Mesothelial cell of epicardium (in vitro differentiated cells): ENCODE data around the gene RACGAP1. TPM values are rescaled to one million over a fixed set of nuclear protein-coding genes. Genes with fewer than 3 reads are reported as not detected.
A peak's percentile ranks its signal among the peaks of the same experiment; 100 is the strongest.

Experiments used
- DNase-seq, 2 experiments: peaks; one replicate each; pipeline ENCODE4 v3.0.0; 2021; ENCODE audit warnings: low spot score in 2 of 2; ENCODE audit not compliant: unreplicated experiment in 2 of 2
- H3K27ac Mint-ChIP-seq: 2 replicates; pipeline ENCODE4 v1.8.0; 2021; ENCODE audit warnings: mixed read lengths
- H3K27me3 Mint-ChIP-seq: 2 replicates; pipeline ENCODE4 v1.8.0; 2021; ENCODE audit warnings: low read depth, mixed read lengths
- H3K36me3 Mint-ChIP-seq: 2 replicates; pipeline ENCODE4 v1.8.0; 2021; ENCODE audit warnings: mixed read lengths
- H3K4me1 Mint-ChIP-seq: 2 replicates; pipeline ENCODE4 v1.8.0; 2021; ENCODE audit warnings: mixed read lengths
- H3K4me3 Mint-ChIP-seq: 2 replicates; pipeline ENCODE4 v1.8.0; 2021; ENCODE audit warnings: mild to moderate bottlenecking, moderate library complexity, mixed read lengths
- H3K9me3 Mint-ChIP-seq: 2 replicates; pipeline ENCODE4 v1.8.0; 2021; ENCODE audit warnings: mixed read lengths
- total RNA-seq: library from RNA; stranded (reverse); gene quantifications from 3 replicates; pipeline ENCODE4 v1.2.1, GENCODE V29; 2021
- TF ChIP-seq, protein P1 (sequence below): fragments of 200-600 bp; sonication (generic); IDR thresholded peaks from one replicate; pipeline ENCODE4 v1.5.0; 2021; ENCODE audit warnings: antibody characterized with exemption; ENCODE audit not compliant: unreplicated experiment

Gene RACGAP1
- total RNA-seq, 1 donor from 2014 or later, result 29.8 TPM

DNA sequence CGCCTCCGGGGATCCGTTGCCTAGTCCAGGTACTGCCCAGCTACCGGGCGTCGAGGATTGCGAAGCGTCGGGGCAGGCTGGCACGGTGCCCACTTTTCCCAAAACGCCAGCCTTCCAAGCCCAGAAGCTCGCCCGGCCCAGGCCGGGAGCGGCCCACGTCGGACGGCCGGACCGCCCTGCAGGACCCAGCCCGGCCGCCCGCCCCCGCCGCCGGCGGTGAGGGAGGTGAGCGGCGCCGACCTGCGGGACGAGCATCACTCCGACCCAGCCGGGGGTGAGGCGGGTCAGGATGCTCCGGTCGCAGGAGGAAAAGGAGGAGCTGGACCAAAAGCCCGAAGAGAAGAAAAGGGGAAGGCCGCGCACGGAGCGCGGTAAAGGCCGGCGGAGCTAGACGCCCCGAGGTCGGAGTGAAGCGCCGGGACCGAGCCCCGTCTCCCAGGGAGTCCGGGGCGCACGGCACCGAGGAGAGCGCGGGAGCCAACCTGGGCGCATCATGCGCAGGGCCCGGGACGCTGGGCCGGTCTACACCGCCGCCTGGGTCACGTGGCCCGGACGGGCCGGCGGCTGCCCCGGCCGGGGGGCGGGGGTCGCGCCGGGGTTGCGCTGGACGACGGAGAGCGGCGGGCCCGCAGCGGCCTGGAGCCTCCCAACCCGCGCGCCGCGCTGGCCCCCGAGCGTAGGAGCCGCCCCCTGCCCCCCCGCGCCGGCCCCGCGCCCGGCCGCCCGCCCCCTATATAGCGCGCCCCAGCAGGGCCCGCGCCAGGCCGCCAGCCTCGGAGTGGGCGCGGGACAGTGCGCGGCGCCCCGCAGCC lies 64.0 kb downstream of the RACGAP1 start, which contains the start of gene AQP5:
Gene AQP5 (plus strand): TSS at position 762 of the 812 bp plus-strand sequence. CDS start 146 bp downstream, outside the sequence.
- H3K4me3 Mint-ChIP-seq, result peak within 1 kb of the TSS; percentile 51
- H3K27me3 Mint-ChIP-seq, result peaks cover 93% of the 10 kb centered on the region
- H3K9me3 Mint-ChIP-seq, result no peaks in the 10 kb centered on the region
- no peaks in the 10 kb centered on the region for H3K36me3 Mint-ChIP-seq
- H3K27ac Mint-ChIP-seq, result no peak within 1 kb of the TSS
- peaks cover 15% of the 10 kb centered on the region for H3K4me1 Mint-ChIP-seq
- TF ChIP-seq, protein P1, sequence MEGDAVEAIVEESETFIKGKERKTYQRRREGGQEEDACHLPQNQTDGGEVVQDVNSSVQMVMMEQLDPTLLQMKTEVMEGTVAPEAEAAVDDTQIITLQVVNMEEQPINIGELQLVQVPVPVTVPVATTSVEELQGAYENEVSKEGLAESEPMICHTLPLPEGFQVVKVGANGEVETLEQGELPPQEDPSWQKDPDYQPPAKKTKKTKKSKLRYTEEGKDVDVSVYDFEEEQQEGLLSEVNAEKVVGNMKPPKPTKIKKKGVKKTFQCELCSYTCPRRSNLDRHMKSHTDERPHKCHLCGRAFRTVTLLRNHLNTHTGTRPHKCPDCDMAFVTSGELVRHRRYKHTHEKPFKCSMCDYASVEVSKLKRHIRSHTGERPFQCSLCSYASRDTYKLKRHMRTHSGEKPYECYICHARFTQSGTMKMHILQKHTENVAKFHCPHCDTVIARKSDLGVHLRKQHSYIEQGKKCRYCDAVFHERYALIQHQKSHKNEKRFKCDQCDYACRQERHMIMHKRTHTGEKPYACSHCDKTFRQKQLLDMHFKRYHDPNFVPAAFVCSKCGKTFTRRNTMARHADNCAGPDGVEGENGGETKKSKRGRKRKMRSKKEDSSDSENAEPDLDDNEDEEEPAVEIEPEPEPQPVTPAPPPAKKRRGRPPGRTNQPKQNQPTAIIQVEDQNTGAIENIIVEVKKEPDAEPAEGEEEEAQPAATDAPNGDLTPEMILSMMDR, result no peak
- DNase-seq, result no peak

DNA sequence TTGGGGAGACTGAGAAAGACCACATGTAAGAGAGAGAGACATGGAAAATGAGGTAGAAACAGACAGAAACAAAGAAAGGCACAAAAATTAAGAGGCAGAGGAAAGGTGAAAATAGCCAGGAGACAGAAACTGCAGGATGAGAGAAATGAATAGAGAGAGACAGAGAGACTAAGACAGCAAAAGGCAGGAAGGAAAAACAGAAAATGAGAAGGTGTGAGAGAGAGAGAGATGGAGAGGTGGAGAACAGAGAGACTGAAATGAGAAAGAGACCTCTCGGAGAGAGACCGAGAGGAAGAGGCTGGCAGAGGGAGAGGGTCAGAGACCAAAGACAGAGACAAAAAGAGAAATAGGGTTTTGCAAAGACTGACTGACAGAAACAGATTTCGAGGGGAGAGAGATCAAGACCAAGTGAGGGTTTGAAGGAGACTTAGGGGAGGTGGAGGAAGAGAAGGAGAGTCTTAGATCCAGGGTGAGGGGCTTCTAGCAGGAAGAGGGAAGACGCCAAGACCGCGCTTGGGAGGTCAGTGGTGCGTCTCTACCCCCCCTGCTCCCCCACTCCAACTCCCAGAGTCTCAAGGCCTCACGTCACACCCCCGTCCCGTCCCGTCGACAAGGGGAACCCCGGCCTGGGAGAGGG lies 64.7 kb downstream of the RACGAP1 start:
- Mint-ChIP-seq H3K36me3 (no peaks in the 10 kb centered on the region), H3K27me3 (peaks cover 94% of the 10 kb centered on the region), H3K4me3 (peak overlapping the region; percentile 51), H3K27ac (no peak overlapping the region), H3K9me3 (no peaks in the 10 kb centered on the region), H3K4me1 (peaks cover 15% of the 10 kb centered on the region)
- no peak for DNase-seq
- TF ChIP-seq, protein P1, result no peak

DNA sequence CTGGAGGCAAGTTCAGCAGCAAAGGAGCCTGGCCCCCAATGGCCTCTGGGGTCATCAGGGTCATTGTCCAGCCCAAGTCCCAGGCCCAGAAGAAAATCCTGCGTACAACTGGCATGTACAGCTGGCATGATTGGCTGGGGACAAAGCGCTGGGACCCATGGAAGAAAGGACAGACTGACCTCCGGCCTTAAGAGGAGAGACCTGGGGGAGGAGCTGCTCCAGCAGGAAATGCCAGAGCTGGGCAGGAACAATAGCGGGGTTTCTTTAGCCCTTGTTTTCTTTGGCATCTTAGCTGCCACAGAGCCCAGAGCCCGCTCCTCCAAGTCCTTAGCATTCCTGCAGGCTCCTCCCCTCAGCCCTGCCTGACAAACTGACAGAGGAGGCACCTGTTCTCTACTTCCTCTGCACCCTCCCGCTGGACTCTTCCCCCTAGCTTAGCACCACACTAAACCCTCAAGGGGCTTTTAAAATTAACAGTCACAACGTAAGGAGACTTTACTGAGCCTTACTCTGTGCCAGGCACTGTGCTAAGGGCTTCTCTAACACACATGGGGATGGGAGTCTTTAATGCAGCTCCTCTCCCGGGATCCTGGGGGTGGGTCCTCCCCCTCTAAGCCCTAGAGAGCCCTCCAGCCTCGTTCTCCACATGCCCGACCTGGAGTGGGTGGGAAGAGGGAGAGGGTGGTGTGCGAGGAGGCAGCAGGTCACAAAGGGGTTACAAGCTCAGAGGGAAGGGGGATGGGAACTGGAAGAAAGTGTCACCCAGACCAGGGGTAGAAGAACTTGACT lies 65.4 kb downstream of the RACGAP1 start:
- Mint-ChIP-seq H3K36me3 (no peaks in the 10 kb centered on the region), H3K4me1 (peaks cover 15% of the 10 kb centered on the region), H3K27ac (no peak overlapping the region), H3K4me3 (peak overlapping the region; percentile 51), H3K27me3 (peaks cover 88% of the 10 kb centered on the region), H3K9me3 (no peaks in the 10 kb centered on the region)
- DNase-seq, result no peak
- TF ChIP-seq, protein P1, result no peak

DNA sequence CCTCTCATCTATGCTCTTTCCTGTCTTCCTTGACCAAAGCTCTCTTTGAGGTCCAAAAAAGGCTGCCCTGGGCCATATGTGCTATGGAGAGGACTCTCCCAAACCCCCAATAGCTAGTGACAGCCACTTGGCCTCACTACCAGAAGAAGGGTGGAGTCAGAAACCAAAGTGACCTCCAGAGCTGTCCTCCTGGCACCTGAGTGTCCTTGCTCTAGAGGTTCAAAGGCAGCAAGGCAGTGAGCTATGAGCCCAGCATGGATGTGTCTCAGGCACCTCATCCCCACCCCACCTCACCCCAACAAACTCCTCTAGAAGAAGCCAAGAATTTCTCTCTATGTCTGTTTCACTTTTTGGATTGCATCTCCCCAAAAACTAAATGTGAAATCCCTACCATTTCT lies 67.7 kb downstream of the RACGAP1 start:
- Mint-ChIP-seq H3K36me3 (no peaks in the 10 kb centered on the region), H3K27ac (no peak overlapping the region), H3K4me1 (peaks cover 15% of the 10 kb centered on the region), H3K9me3 (no peaks in the 10 kb centered on the region), H3K27me3 (peaks cover 77% of the 10 kb centered on the region), H3K4me3 (no peak overlapping the region)
- TF ChIP-seq, protein P1, result no peak
- no peak for DNase-seq

DNA sequence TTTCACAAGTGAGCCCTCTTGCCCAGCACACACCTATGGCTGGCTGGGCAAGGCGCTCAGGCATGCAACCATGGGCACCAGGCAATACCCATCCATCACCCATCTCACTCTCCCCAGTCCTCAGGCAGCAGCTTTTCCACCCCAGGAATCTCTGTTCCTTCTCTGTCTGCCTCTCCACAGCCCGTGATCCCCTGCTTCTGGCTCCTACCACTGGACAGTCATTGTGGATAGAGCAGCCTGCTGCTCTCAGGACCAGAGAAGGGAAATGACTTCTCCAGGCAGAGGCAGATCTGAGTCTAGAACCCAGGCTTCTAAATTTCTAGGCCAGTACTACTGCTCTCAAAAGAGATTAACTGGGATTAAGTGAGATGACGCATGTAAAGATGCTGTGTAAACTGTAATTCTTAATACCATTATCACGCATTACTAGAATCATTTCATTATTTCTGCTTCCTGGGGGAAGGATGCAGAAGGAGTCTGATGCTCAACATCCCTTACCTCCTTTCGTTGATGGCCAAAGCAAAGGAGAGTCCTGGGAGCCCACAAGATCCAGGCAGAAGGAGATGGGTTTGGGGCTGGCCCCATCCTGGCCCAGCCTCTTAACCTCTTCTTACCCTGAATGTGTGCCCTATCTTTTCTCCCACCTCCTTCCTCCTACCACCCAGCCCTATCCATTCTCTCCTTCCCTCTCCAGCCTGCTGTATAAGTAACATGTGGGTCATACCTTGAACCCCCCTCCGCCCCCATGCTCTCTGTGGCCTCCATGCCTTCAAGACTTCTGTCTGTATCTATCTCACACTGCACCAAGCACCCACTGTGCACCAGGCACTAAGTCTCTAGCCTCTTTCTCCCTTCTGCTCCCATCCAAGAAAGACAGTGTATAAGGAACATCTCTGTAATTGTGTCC lies 68.4 kb downstream of the RACGAP1 start:
- peaks cover 70% of the 10 kb centered on the region for H3K27me3 Mint-ChIP-seq
- no peaks in the 10 kb centered on the region for H3K36me3 Mint-ChIP-seq

More for the DNA sequence above, 68.4 kb downstream of the RACGAP1 start:
- H3K9me3 Mint-ChIP-seq, result no peaks in the 10 kb centered on the region
- no peak overlapping the region for H3K4me3 Mint-ChIP-seq
- no peak for DNase-seq
- peaks cover 15% of the 10 kb centered on the region for H3K4me1 Mint-ChIP-seq
- no peak overlapping the region for H3K27ac Mint-ChIP-seq
- TF ChIP-seq, protein P1, result no peak
